Activated CD4-positive, alpha-beta T cell treated with anti-CD3 and anti-CD28 coated beads, Interleukin-2, Interleukin-4, amounts not matched to agents 100 ng/mL and 50 ng/mL, durations not matched to agents 16 hours and 8 hours (primary cell): ENCODE measurements around the gene CYB5RL.
"Not testable (repeated sequence)": the region's sequence is repeated elsewhere in the genome, so short reads cannot be mapped to it uniquely, and the experiment has no call there.

ENCODE experiments used
- DNase-seq: peaks from one replicate; pipeline ENCODE4 v3.0.0-alpha.2; 2020; ENCODE audit warnings: low spot score

CYB5RL gene

DNA sequence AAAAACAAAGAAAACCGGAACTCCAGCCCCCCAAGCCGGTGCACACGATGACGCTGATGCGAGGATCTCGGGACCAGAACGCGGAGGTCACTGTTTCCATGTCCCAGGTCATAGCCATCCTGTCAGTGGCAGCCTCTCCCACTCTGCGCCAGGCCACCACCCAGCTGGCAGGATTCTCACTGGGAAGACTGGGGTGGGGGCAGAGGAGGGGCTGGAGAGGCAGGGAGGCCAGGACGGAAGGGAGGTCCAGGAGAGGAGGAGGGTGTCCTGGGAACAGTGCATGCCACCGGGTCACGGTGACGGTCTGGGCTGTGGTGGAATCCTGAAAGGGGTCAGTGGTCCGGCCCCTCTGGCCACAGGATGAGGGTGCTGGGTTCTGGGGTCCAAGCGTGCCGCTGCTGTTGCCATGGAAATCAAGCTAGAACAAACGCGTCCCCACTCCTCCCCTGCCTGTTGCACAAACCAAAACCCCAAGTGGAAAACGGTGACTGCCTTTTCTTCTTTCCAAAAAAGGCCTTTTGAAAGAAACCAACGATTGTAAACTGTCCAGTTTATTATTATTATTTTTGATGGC, 26.2 kb upstream of the CYB5RL start:
- no peak for DNase-seq

DNA sequence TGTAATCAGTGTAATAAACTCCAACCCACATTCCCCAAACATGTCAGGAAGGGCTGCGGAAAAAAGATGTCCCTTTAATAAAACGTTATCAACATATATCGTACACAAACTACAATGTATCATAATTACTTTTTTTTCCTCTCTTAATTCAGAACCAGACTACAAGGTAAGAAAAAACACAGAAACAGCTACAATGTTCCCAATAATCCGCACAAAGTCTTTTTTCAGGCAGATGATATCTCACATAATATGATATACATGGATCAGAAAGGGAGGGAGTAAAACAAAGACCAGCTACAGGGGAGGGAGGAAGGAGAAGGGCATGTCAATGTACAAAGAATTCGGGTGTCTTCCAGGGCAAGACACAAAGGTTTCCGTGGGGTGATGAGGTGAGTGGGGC, 25.5 kb upstream of the CYB5RL start:
- no peak for DNase-seq

DNA sequence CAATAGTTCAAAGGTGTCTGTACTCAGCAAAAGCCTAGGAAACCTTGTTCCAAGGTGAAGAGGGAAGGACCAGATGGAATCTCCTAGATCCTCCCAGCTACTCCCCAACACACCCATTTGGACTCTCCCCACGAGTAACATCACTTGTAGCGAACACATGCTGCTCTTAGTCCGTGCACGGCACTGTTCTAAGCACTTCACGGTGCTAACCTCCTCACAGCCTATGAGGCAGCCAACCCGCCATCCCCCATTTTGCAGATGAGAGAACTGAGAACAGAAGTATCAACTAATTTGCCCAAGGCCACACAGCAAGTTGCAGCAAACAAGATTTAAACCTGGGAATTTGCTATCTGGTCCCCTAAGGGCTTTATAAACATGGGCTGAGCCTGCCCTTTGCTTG, 24.4 kb upstream of the CYB5RL start:
- no peak for DNase-seq

DNA sequence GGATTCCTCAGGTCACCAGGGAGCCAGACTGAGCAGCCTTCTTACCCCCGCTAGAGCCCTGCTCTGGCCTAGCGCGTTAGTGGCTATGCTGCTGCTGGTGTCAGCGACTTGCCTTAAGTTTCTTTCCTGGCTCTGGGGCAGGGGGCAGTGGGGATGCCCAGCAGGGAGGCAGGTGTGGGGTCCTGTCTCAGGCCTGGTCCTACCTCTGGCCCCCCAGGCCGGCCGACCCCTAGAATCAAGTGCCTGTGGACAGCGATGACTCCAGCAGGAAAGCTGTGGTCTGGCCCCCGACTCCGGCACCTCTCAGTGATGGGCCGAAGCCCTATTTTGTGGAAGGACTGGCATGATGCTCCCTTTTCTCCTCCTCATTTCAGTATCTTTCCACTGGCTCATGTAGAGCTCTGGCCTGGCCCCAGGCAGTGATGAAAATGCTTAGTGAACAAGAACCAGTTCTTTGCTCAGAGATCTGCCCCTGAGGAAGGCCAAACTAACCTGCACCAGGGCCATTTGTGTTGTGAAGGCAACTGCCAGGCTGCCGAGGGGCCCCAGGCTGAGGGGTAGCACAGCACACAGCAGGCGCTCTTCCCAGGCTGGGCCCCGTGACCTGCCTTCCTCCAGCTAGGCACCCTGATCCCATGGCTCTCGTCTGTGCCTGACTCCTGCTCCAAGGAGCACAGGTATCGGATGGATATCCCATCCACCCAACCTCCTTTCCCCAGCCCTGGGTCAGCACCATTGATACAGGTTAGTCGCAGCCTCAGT, 23.8 kb upstream of the CYB5RL start:
- no peak for DNase-seq

DNA sequence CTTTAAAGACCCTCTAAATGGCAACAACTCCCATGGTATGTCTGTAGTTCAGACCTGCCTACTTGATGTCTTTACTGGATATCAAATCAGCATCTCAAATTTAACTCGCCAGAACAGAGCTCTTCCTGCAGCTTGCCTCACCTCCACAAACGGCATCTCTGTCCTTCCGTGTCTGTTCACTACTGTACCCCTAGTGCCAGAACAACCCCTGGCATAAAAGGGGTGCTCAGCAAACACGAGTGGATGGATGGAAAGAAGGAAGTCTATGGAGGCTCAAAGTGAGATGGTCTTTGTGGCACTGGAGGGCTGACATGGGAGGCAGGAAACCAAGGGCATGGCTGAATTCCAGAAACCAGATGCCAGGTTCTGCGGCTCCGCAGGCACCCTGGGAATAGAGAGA, 22.9 kb upstream of the CYB5RL start:
- DNase-seq: no peak

DNA sequence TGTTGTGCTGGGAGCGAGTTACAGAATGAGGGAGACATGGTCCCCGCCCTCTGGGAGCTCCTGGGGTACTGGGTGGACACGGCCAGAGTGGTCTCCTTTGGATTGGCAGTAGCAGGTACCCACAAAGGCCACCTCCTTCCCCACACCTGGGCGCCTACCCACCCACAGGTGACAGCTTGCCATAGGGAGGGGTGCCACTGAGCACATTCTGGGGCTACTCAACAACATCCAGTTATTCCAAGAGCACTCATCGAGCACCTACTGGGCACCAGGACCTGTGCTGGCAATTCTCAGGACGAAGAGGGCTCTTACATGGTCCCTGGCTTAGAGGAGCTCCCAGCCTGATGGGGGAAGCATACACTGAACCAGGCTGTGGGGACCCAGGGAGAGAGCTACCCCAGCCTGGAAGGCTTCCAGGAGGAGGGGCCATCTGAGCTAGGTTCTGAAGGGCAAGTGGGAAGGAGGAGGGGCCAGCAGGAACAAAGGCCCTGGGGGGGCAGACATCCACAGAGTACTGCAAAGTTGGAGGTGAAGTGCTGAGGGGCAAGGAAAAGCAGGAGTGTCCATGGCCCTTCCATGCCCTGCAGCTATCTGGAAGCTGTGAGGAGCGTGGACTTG, 22.1 kb upstream of the CYB5RL start:
- DNase-seq: no peak

DNA sequence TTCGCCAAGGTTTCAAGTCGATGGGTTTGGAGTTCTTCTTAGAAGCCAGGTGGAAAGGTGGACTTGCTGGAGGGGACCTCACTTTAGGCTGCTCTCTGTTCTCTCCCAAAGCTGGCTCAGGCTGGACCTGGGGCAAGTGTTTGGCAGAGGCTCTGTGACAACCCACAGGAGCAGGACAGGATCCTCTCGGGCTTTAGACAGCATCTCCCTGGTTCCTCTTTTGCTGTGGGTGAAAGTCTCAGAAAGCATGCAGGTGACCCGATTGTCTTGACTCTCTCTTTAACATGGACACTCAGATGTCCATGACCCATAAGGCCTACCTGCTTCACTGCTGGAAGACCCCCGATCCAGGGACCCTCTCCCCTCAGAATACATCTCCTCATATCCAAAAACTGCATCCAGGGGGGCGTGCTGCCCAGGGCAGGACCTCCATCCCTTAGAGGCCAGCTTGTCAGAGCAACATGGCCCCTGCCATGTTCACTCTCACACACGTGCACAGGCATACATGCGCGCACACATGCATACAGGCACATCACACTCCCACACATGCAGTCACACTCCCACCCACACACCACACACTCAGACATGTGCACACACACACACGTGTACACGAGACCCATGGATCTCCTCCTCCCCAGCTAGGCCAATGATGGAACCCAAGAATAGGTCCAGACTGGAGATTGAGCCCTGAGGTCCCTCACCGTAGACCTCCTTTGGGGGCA, 21.4 kb upstream of the CYB5RL start:
- DNase-seq: no peak

DNA sequence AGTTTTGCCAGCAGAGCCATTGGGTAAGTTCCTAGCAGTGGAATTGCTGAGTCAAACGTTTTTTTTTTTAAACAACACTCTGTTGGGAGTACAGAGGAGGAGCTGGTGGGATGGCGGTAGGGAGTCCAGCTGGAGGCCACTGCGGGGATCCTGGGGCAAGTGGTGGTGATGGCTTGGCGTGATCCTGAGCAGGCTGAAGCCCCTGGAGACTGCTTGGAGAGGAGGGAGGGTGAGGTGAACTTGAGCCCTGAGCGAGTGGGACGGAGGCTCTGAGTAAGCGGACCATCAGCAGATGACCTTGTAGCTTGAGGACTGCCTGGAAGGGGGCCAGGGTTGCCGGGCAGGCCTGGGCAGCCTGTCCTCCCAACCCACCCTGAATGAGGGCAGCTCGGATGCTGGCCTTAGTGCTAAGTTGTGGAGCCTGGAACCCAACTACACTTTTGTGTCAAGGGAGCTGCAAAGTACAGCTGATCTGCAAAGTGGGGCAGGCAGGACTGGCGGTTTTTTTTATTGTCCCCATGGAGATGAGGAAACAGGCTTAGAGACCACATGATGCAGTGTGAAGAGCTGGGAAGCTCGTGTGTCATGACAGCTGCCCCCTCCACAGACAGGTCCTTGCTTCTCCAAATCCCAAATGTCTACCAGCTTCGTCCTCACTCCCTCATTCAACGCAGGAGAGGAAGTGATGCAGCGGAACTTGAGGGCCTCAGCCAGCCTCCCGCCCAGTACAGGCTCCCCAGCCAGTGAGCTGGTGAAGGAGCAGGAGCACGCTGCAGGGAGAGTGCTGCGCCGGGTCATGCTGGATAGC, 20.4 kb upstream of the CYB5RL start:
- DNase-seq: no peak

DNA sequence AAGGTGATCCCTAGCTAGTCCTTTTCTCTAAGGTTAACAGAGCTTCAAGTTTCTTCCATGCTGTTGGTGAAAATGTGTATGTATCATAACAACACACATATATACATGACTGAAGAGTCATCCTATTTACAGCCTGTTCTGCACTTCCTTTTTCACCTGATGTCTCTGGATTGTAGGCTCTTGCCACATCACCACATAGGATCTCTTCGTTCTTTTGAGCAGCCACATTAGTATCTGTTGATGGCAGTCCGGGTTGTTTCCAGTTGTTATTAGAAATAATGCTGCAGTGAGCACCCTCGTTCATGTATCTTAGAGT, 19.8 kb upstream of the CYB5RL start:
- DNase-seq: no peak

DNA sequence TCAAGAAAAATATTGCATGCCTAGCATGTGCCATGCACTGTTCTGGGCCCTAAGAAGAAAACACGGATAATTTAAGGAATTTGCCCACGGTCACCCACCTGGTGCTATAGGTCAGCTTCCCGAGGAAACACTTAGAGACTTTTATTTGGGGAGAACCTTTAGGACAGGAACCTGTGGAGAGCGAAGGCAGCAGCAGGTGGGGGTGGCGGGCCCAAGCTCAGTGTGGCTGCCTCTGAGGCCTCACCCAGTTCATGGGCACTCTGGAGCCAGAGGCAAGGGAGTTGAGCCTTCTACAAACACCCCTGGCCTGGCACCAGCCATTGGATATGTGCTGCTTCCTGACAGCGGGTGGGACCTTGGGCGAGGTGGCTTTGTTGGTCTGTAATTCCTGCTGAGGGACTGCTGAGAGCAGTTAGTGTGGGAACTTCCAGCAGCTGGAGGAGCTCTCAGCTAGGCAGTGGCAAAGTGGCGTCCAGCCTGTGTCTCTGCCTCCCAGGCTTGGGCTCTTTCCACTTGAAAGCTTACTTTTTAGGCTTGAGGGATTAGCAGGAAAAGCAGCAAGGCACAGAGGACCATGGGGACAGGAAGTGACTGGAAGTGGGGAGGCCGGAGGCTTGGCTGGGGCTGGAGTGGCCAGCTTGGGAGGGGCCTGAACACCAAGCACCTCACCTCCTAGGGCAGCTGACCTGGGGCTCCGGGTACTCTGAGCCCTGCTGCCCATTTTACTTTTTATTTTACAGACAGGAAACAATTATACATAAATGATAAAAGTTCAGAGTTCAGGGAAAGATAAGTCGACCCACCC, 19.3 kb upstream of the CYB5RL start:
- DNase-seq: no peak

DNA sequence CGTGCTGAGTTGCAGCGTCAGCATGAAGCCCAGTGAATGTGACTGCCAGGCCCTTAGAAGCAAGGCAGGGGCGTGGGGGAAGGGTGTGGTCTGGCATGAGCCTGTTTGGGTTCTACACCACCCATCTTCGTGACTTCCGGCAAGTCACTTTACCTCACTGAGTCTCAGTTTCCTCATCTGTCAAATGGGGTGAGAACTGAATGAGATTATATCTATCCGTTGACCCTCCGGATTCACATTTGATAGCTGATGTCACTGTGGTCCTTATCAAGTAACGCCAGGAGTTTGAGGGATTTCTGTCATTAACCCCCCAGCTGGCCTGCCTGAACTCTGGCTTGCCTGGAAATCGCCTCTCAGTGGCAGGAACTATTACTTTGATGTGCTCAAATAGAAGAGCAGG, 15.7 kb upstream of the CYB5RL start:
- no peak for DNase-seq

DNA sequence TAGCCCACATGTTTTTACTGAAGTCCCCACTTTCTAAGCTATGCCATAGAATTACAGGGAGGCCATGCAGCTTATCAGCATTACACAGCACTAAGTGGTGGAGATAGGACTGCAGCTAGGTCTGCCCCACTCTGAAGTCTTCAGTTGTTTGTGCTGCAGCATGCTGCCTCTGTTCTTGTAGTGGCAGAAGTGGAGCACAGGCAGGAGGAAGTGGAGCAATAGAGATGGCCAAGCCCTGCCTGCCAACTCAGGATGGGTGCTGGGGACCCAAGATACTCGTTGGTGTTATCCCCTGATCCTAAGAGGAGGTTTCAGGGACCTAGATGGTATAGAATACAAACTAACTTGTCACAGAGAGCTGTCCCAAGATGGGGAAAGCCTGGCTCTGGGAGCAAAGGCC, 13.0 kb upstream of the CYB5RL start:
- DNase-seq: no peak

DNA sequence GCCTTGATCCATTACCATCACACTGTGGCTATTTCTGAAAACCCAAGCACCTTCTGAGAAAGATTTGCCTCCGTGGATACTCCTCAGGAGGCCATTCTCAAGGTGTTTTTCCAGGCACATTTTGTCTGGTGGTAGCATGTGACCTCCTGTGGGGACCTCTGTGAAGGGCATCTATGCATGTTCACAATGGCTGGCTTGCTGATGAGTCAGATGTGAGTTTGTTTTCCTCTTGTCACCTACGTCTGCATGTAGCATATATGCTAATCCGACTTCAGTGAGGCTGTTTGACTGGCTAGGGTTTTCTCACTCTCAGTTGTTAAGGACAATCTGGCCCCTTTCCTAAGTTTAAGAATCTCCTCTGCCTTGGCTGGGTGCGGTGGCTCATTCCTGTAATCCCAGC, 8.1 kb upstream of the CYB5RL start:
- not testable (repeated sequence) for DNase-seq

DNA sequence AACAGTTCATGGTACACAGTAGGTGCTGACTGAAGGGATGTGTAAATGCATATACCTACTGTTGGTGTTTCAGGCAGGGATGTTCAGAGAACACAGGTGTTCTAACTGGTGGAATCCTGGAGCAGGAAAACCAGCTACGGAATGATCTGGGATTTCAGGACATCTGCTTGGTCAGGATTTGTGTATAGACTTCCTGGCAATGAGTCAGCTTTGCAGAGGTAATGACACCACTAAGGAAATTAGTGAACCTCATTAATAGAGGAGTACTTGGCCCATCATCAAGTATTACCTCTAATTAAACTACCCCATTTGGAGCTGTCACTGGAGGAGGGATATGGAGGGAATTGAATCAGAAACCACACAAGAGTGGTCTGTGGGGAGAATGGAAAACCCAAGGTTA, 7.5 kb upstream of the CYB5RL start:
- no peak for DNase-seq

DNA sequence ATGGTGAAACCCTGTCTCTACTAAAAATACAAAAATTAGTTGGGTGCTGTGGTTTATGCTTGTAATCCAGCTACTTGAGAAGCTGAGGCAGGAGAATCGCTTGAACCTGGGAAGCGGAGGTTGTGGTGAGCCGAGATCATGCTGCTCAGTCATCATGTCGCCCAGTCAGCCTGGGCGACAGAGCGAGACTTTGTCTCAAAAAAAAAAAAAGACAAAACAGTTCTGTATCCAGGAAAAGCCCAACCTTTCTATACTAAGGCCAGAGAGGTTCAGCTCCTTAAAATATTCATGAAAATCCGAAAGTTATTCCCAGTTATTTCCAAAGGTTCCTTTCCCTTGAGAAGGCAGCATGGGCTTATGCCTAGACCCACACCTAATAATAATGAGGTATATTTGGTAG, 4.4 kb upstream of the CYB5RL start:
- DNase-seq: no peak

DNA sequence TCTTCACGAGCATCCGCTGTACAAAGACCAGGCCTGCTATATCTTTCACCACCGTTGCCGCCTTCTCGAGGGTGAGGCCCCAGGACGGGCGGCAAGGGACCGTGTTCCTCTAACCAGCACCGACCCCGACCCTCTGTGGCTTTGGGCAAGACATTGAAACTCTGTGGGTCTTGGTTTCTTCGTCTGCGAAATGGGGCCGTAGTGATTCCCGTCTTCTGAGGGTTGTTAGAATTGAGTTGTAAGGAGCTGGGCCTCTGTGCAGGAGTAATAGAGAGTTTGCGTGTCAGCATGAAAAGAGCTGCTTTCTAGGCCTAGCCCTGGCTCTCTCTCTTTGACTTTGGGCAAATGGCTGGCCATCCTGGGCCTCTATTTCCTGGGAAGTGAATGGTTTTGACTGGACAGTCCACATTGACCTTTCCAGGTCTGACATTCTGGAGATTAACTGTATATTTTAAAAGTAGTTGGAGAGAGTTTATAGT, 728 bp upstream of the CYB5RL start:
- no peak for DNase-seq

DNA sequence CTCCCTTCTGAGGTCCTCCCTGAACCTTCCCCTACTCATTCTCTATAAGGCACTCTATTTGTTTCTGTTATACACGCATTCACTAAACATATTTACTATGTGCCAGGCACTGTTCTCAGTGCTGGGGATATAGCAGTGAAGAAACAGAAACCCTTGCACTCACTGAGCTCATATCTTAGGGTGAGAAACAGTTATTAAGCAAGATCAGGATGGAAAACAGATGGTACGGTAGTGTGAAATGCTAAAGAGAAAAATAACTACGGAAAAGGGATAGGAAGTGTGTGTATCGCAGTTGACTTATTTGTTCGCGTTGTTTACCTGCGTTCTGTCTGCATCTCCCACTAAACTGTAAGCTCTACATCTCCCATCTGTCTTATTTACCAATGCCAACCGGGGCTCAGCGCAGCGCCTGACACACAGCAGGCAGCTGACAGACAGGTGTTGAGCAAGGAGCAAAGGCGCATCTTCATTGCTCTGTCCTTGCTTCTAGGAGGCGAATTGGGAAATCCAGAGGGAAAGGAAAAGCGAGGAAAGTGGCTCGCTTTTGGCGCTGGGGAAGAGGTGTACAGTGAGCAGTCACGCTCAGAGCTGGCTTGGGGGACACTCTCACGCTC, 572 bp downstream of the CYB5RL start:
- no peak for DNase-seq

DNA sequence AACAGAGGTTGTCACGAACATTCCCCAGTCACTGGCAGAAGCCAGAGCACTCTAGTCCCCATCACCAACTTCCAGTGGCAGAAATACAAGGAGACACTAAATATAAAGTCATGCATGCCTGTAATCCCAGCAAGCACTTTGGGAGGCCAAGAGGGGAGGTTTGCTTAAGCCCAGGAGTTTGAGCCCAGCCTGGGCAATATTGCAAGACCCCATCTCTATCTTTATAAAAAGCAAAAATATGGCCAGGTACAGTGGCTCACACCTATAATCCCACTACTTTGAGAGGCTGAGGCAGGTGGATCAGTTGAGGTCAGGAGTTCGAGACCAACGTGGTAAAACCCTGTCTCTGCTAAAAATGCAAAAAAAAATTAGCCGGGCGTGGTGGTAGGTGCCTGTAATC, 6.4 kb downstream of the CYB5RL start:
- DNase-seq: no peak

DNA sequence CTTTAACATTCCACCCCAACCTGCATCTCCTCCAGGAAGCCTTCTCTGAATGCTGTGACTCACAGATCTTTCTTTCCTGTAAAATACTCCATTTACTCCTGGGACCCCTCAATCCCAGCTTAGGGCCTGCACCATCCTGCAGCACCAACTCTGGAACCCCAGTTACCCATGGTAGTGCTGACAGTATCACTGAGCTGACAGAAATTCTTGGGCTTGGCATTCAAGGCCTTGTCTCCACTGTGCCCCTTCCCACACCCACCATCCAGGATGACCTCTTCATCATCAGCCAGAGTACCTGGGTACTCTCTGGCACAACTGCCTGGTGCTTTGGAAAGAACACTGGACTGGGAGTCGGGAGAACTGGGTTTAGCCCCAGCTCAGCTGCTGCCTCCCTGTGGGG, 8.3 kb downstream of the CYB5RL start:
- no peak for DNase-seq

DNA sequence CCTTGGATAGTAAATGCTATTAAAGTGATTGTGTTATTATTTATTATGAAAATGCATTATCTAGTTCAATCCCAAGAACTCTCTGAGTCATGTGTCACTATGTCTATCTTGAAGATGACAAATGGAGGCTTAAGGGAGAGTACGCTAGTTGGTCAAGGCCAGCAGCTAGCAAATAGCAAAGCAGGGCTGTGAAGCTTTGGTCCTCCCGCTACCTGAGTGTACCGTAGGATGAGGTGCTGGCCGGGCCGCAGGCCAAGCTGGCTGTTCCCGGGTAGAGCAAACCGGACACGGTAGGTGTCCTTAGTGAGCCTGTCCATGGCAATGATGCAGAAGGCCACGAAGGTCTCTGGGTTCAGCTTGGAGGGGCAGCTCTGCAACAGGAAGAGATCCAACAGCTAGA, 9.3 kb downstream of the CYB5RL start:
- DNase-seq: no peak

DNA sequence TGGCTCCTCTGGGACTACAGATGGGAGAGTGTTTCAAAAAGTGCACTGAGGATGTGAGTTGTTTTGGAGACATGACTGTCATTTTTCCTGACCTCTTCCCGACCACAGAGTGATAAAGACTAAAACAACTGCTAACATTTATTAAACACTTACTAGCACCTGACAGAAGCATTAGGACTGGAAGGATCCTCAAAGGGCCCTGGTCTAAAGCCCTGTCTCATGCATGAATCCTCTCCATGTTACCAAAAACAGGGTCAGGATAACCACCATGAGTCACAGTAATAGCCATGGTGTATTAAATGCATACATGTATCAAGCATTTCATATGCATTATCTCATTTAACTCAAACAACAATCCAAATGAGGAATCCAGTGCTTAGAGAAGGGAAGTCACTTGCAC, 11.5 kb downstream of the CYB5RL start:
- no peak for DNase-seq
